ENCODE measurements around the gene TXLNG.

Gene TXLNG

DNA sequence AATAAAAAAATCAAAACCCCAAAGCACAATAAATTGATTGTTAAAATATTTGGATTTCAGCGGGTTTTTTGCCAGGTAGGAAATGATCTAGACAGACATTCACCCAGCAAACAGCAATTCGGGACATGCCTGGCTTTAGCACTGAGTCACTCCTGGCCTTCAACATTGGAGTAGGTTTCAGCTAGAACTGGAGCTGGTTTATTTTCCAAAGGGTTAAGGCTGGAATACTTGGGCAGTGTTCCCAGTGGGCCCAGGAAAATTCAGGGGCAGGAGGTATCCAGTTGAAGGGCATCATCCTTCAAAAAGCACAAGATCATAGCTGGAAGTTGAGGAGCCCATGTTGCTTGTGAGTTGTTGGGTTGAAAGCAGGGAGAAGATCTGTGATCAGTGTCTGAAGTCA is 41.0 kb downstream of the TXLNG start:
- Histone ChIP-seq H3K18ac (ENCODE audit: low read length) (no peak overlapping the region), H3K27me3 (ENCODE audit: control insufficient read depth in 3 of 3, insufficient read depth in 3 of 3, low read depth in 1 of 3, low read length in 3 of 3) (no peaks in the 10 kb centered on the region), H4K91ac (ENCODE audit: low read depth, low read length, poor library complexity) (no peak overlapping the region), H3K27ac (replicated peaks; ENCODE audit: low read length) (no peak overlapping the region), H2BK15ac (ENCODE audit: low read length) (no peak overlapping the region), H2AK5ac (ENCODE audit: low read depth, low read length) (no peak overlapping the region), H4K8ac (ENCODE audit: low read depth, low read length) (no peak overlapping the region), H2BK12ac (ENCODE audit: low read length) (no peak overlapping the region), H2AFZ (ENCODE audit: low read length) (no peak overlapping the region), H3K14ac (ENCODE audit: low read length) (no peak overlapping the region), H3K9me3 (replicated peaks in 1 of 2; ENCODE audit: control insufficient read depth in 2 of 2, insufficient read depth in 1 of 2, low read depth in 1 of 2, low read length in 2 of 2) (no peaks in the 10 kb centered on the region), H2BK5ac (ENCODE audit: low read length) (no peak overlapping the region), H3K4me3 (ENCODE audit: low read length in 2 of 2) (no peak overlapping the region), H3K23ac (ENCODE audit: low read depth, low read length, poor library complexity) (no peak overlapping the region), H3K4me1 (ENCODE audit: control insufficient read depth in 2 of 2, insufficient read depth in 1 of 2, low read depth in 1 of 2, low read length in 2 of 2) (no peaks in the 10 kb centered on the region), H3K4ac (ENCODE audit: low read length) (no peak overlapping the region), H3K36me3 (replicated peaks in 1 of 2; ENCODE audit: control insufficient read depth in 2 of 2, insufficient read depth in 2 of 2, low read length in 2 of 2) (peaks cover 3 to 67% of the 10 kb centered on the region in 2 donors), H3K4me2 (ENCODE audit: insufficient read depth, low read length, poor library complexity, severe bottlenecking) (no peak overlapping the region), H3K79me1 (ENCODE audit: low read depth, low read length) (no peaks in the 10 kb centered on the region), H3K9ac (ENCODE audit: low read depth, low read length, poor library complexity) (no peak overlapping the region), H2BK120ac (ENCODE audit: low read depth, low read length) (no peak overlapping the region)
- WGBS, 2 donors (ENCODE audit: extremely low coverage in 2 of 2, insufficient read length in 2 of 2, insufficient replicate concordance in 1 of 2) = no CpG with 5 or more reads among the region's 2 CpGs
- no peak for DNase-seq (ENCODE audit: low spot score)

GRCh38 chrX:16828124-16828908 is 42.0 kb downstream of the TXLNG start:
- Histone ChIP-seq H2BK5ac (ENCODE audit: low read length) (no peak overlapping the region), H2AK5ac (ENCODE audit: low read depth, low read length) (no peak overlapping the region), H3K27ac (replicated peaks; ENCODE audit: low read length) (no peak overlapping the region), H2AFZ (ENCODE audit: low read length) (no peak overlapping the region), H2BK120ac (ENCODE audit: low read depth, low read length) (no peak overlapping the region), H3K9me3 (replicated peaks in 1 of 2; ENCODE audit: control insufficient read depth in 2 of 2, insufficient read depth in 1 of 2, low read depth in 1 of 2, low read length in 2 of 2) (no peaks in the 10 kb centered on the region), H3K36me3 (replicated peaks in 1 of 2; ENCODE audit: control insufficient read depth in 2 of 2, insufficient read depth in 2 of 2, low read length in 2 of 2) (peaks cover 0 to 69% of the 10 kb centered on the region in 2 donors), H4K8ac (ENCODE audit: low read depth, low read length) (no peak overlapping the region), H3K14ac (ENCODE audit: low read length) (no peak overlapping the region), H3K9ac (ENCODE audit: low read depth, low read length, poor library complexity) (no peak overlapping the region), H3K4ac (ENCODE audit: low read length) (no peak overlapping the region), H3K79me1 (ENCODE audit: low read depth, low read length) (no peaks in the 10 kb centered on the region), H3K23ac (ENCODE audit: low read depth, low read length, poor library complexity) (no peak overlapping the region), H3K27me3 (ENCODE audit: control insufficient read depth in 3 of 3, insufficient read depth in 3 of 3, low read depth in 1 of 3, low read length in 3 of 3) (no peaks in the 10 kb centered on the region), H3K4me1 (ENCODE audit: control insufficient read depth in 2 of 2, insufficient read depth in 1 of 2, low read depth in 1 of 2, low read length in 2 of 2) (no peaks in the 10 kb centered on the region), H2BK12ac (ENCODE audit: low read length) (no peak overlapping the region), H3K4me3 (ENCODE audit: low read length in 2 of 2) (no peak overlapping the region), H3K4me2 (ENCODE audit: insufficient read depth, low read length, poor library complexity, severe bottlenecking) (no peak overlapping the region), H2BK15ac (ENCODE audit: low read length) (no peak overlapping the region), H4K91ac (ENCODE audit: low read depth, low read length, poor library complexity) (no peak overlapping the region), H3K18ac (ENCODE audit: low read length) (no peak overlapping the region)
- no peak for DNase-seq (ENCODE audit: low spot score)
- no CpG with 5 or more reads among the region's 6 CpGs for WGBS, 2 donors (ENCODE audit: extremely low coverage in 2 of 2, insufficient read length in 2 of 2, insufficient replicate concordance in 1 of 2)

GRCh38 chrX:16832301-16832700 is 46.0 kb downstream of the TXLNG start:
- Histone ChIP-seq H3K14ac (ENCODE audit: low read length) (no peak overlapping the region), H4K91ac (ENCODE audit: low read depth, low read length, poor library complexity) (no peak overlapping the region)

DNA sequence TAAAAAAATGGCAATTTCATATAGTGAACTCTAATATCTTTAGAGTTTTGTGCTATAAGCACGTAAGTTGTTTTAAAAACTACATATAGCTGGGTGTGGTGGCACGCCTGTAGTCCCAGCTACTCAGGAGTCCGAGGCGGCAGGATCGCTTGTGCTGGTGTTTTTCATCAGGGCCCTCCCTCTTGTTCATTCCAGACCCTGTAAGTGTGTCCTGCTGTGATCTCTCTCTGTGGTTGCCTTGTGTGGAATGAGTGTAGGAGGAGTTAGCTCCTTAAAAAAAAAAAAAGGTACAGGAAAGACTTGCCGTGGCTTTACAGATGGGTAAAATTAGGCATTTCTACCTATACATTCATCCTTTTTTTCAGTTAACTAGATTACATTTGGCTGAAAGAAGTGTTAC is 48.5 kb downstream of the TXLNG start:
- Histone ChIP-seq H2AFZ (ENCODE audit: low read length) (no peak overlapping the region), H3K79me1 (ENCODE audit: low read depth, low read length) (no peaks in the 10 kb centered on the region), H3K4ac (ENCODE audit: low read length) (no peak overlapping the region), H3K4me1 (ENCODE audit: control insufficient read depth in 2 of 2, insufficient read depth in 1 of 2, low read depth in 1 of 2, low read length in 2 of 2) (peaks cover 0 to 12% of the 10 kb centered on the region in 2 donors), H3K9me3 (replicated peaks in 1 of 2; ENCODE audit: control insufficient read depth in 2 of 2, insufficient read depth in 1 of 2, low read depth in 1 of 2, low read length in 2 of 2) (no peaks in the 10 kb centered on the region), H2BK12ac (ENCODE audit: low read length) (no peak overlapping the region), H3K36me3 (replicated peaks in 1 of 2; ENCODE audit: control insufficient read depth in 2 of 2, insufficient read depth in 2 of 2, low read length in 2 of 2) (peaks cover 2 to 95% of the 10 kb centered on the region in 2 donors), H4K8ac (ENCODE audit: low read depth, low read length) (no peak overlapping the region), H3K9ac (ENCODE audit: low read depth, low read length, poor library complexity) (no peak overlapping the region), H4K91ac (ENCODE audit: low read depth, low read length, poor library complexity) (no peak overlapping the region), H3K14ac (ENCODE audit: low read length) (no peak overlapping the region), H2BK120ac (ENCODE audit: low read depth, low read length) (no peak overlapping the region), H2AK5ac (ENCODE audit: low read depth, low read length) (no peak overlapping the region), H3K18ac (ENCODE audit: low read length) (no peak overlapping the region), H3K4me2 (ENCODE audit: insufficient read depth, low read length, poor library complexity, severe bottlenecking) (no peak overlapping the region), H3K27me3 (ENCODE audit: control insufficient read depth in 3 of 3, insufficient read depth in 3 of 3, low read depth in 1 of 3, low read length in 3 of 3) (no peaks in the 10 kb centered on the region), H2BK5ac (ENCODE audit: low read length) (no peak overlapping the region), H3K27ac (replicated peaks; ENCODE audit: low read length) (no peak overlapping the region), H2BK15ac (ENCODE audit: low read length) (no peak overlapping the region), H3K4me3 (ENCODE audit: low read length in 2 of 2) (no peak overlapping the region), H3K23ac (ENCODE audit: low read depth, low read length, poor library complexity) (no peak overlapping the region)
- no peak for DNase-seq (ENCODE audit: low spot score)
- WGBS, 2 donors (ENCODE audit: extremely low coverage in 2 of 2, insufficient read length in 2 of 2, insufficient replicate concordance in 1 of 2) = no CpG with 5 or more reads among the region's 6 CpGs

More at GRCh38 chrX:16832301-16832700, 46.0 kb downstream of the TXLNG start:
- no peak overlapping the region for H4K8ac ChIP-seq (ENCODE audit: low read depth, low read length)
- no peak overlapping the region for H3K4me2 ChIP-seq (ENCODE audit: insufficient read depth, low read length, poor library complexity, severe bottlenecking)
- H3K9me3 ChIP-seq (replicated peaks in 1 of 2; ENCODE audit: control insufficient read depth in 2 of 2, insufficient read depth in 1 of 2, low read depth in 1 of 2, low read length in 2 of 2) = no peaks in the 10 kb centered on the region
- no peak overlapping the region for H3K4ac ChIP-seq (ENCODE audit: low read length)
- no peak overlapping the region for H3K18ac ChIP-seq (ENCODE audit: low read length)
- DNase-seq (ENCODE audit: low spot score) = no peak
- H3K23ac ChIP-seq (ENCODE audit: low read depth, low read length, poor library complexity) = no peak overlapping the region
- H2BK5ac ChIP-seq (ENCODE audit: low read length) = no peak overlapping the region
- no peak overlapping the region for H3K27ac ChIP-seq (replicated peaks; ENCODE audit: low read length)
- H2AFZ ChIP-seq (ENCODE audit: low read length) = no peak overlapping the region
- peaks cover 0 to 88% of the 10 kb centered on the region in 2 donors for H3K36me3 ChIP-seq (replicated peaks in 1 of 2; ENCODE audit: control insufficient read depth in 2 of 2, insufficient read depth in 2 of 2, low read length in 2 of 2)
- H3K79me1 ChIP-seq (ENCODE audit: low read depth, low read length) = no peaks in the 10 kb centered on the region
- peaks cover 0 to 5% of the 10 kb centered on the region in 2 donors for H3K4me1 ChIP-seq (ENCODE audit: control insufficient read depth in 2 of 2, insufficient read depth in 1 of 2, low read depth in 1 of 2, low read length in 2 of 2)
- no CpG with 5 or more reads among the region's 5 CpGs for WGBS, 2 donors (ENCODE audit: extremely low coverage in 2 of 2, insufficient read length in 2 of 2, insufficient replicate concordance in 1 of 2)
- no peaks in the 10 kb centered on the region for H3K27me3 ChIP-seq (ENCODE audit: control insufficient read depth in 3 of 3, insufficient read depth in 3 of 3, low read depth in 1 of 3, low read length in 3 of 3)
- no peak overlapping the region for H2BK120ac ChIP-seq (ENCODE audit: low read depth, low read length)
- H2AK5ac ChIP-seq (ENCODE audit: low read depth, low read length) = no peak overlapping the region
- no peak overlapping the region for H3K4me3 ChIP-seq (ENCODE audit: low read length in 2 of 2)
- no peak overlapping the region for H2BK15ac ChIP-seq (ENCODE audit: low read length)
- no peak overlapping the region for H3K9ac ChIP-seq (ENCODE audit: low read depth, low read length, poor library complexity)
- H2BK12ac ChIP-seq (ENCODE audit: low read length) = no peak overlapping the region

Data from neuronal stem cell (in vitro differentiated cells).